Neural progenitor cell (in vitro differentiated cells): Measurements from ENCODE around the gene MED4.

Source experiments
- CTCF ChIP-seq: fragments of 200-600 bp; sonication (generic); IDR thresholded peaks from 2 replicates; pipeline ENCODE4 v1.5.1; 2017; ENCODE audit warnings: antibody characterized with exemption, mild to moderate bottlenecking
- EZH2 ChIP-seq: fragments of 200-600 bp; sonication (generic); IDR thresholded peaks from 2 replicates; pipeline ENCODE4 v1.6.1; 2017; ENCODE audit warnings: antibody characterized with exemption, mild to moderate bottlenecking, moderate library complexity

- no peak for TF ChIP-seq CTCF
- no peak for TF ChIP-seq EZH2
Measured at GRCh38 chr13:48043789-48044503, 51.0 kb downstream of the MED4 start.
